GM18907 (cell line): ENCODE results near the gene ARSK.
"Not testable (repeated sequence)": the region's sequence is repeated elsewhere in the genome, so short reads cannot be mapped to it uniquely, and the experiment has no call there.

Experiments used
- ATAC-seq: cut with Tn5 transposase; IDR thresholded peaks from one replicate; pipeline ENCODE4 v1.9.1; 2021; ENCODE audit warnings: mild to moderate bottlenecking, moderate library complexity; ENCODE audit not compliant: unreplicated experiment

ARSK gene

GRCh38 chr5:95620870-95621838 lies 66.3 kb downstream of the ARSK start:
- ATAC-seq = peak; percentile 55

DNA sequence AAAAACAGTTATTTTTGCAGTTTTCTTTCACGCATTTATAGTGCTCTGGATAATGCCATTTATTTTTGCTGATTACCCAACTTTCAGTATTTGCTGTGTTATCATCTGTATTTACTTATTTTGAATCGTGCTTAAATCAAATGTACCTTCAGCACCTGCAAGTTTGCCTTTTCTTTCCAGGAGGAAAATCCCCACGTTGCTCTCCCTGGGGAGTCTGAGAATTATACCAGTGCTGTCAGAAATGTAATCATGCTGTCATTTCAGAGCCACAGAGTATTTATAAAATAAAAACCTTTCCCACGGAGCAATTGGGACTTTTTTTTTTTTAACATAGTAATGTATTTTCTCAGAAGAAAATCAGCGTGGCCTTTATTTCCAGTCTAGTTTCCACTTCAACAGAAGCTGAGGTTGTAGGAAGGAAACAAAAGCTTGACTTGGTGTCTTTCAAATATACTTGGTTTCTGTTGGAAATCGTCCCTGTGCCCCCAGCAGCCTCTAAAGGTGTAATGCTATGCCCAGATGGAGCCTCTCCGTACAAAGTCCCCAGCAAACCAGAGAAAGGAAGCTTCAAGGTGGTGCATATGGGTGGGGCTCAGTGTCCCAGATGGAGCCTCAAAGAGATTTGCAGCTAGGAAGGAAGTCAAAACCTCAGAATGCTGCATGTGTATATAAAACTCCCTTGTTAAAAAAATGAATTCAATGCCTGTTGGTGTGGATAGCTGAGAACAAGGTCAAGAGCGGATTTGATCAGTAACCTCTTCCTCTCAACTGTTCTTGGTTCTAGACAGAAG lies 67.1 kb downstream of the ARSK start:
- ATAC-seq = no peak

DNA sequence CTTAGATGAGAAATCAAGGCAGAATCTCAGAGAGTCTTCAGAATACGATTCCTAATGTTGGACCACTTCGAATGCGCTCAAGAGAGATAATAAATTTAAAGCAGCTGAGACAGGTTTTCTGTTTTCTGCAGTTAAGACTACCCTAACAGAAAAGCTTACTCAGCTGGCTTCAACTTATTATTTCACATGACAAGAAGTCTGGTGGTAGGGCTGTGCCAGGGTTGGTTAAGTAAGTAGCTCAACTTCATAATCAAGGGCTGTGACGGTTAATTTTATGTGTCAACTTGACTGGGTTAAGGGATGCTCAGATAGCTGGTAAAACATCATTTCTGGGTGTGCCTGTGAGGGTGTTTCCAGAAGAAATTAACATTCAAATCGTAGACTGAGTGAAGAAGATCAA lies 68.8 kb downstream of the ARSK start:
- no peak for ATAC-seq

DNA sequence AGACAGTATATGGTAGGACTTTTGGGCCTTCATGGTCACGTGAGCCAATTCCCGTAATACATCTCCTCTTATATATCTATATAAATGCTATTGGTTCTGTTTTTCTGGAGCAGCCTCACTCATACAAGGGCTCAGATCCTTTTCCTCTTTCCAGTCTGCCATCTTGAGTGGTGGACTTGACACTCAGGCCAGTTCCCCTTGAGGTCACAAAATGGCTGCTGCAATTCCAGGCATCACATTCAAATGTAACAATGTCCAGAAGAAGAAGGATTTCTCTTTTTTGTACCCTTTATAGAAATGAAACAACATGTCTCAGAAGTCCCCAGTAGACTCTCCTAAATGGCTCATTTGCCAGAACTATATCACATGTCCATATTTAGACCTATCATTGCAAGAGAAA lies 69.5 kb downstream of the ARSK start:
- ATAC-seq = no peak

DNA sequence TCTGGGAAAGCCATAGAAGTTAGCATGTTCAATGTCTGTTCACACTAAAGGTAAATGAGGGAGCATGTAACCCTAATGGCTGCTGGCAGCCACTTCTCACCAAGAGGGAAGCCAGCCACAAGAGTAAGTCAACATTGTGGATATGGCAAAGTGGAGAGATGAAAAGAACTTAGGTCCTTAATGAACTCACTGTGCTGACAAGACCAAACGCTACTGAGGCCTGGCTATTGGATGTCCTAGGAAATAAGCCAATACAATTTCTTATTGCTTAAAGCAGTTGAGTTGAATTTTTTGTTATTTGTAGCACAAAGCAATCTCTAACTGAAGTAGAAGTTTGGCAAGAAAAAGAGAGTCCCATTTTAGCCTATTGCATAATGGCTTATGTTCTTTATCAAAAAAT lies 71.8 kb downstream of the ARSK start:
- ATAC-seq = no peak

- ATAC-seq = no peak
These were observed 73.3 kb downstream of the ARSK start for GRCh38 chr5:95627971-95628810.

DNA sequence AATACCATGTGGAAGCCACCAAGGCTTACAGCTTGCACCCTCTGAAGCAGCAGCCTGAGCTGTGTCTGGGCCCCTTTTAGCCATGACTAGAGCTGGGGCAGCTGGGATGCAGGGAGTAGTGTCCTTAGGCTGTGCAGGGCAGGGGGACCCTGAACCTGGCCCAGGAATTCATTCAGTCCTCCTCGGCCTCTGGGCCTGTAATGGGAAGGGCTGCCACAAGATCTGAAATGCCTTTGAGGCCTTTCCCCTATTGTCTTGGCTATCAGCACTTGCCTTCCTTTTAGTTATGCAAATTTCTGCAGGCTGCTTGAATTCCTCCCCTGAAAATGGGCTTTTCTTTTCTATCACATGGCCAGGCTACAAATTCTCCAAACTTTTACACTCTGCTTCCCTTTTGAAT lies 74.0 kb downstream of the ARSK start:
- ATAC-seq = no peak

DNA sequence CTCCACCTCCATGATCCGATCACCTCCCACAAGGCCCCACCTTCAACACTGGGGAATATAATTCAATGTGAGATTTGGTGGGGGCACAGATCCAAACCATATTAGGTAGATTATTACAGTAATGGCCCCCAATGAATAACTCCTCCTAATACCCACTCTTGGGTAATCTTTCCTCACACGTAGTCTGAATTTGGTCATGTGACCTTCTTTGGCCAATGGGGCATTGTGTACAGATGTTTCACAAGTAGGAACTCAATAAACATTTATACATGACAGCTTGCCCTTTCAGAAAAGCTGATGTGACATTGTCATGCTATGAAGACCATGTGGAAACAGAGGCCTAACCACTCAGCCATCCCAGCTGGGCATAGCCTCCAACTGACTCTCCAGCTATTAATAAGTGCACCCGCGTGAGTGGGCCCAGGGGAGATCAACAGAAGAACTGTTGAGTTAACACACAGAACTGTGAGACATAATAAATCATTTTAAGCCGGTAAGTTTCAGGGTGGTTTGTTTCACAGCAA lies 75.6 kb downstream of the ARSK start:
- ATAC-seq = no peak

DNA sequence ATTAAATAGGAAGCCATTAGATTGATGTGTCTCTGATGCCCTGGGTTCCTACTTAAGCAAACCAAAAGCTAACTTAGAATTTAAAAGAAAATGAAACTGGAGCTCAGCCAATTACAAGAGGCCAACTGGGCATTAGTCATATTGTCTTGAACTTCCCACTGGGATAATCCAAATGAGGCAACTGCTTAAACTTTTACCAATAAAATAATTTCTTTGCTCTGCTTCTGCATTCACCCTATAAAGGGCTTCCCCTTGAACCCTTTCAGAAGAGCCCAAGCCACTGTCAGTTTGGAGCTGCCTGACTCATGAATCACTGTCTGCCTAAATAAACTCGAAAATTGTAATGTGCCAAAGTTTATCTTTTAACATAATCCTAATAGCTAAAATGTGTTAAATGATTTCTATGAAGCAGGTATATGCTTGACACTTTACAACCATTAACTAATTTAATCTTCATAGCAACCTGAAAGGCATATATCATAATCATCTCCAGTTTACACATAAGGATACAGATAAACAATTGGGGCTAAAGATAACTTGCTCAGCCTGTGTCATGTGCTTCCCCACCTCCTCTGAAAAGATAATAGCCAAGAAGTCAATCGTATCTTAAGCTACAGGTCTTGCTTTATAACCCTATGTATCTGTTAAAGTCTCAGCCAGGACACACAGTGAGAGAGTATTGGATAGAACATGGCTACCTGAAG lies 76.5 kb downstream of the ARSK start:
- peak; percentile 4 for ATAC-seq

GRCh38 chr5:95631991-95632675 lies 77.2 kb downstream of the ARSK start:
- peak; percentile 95 for ATAC-seq

DNA sequence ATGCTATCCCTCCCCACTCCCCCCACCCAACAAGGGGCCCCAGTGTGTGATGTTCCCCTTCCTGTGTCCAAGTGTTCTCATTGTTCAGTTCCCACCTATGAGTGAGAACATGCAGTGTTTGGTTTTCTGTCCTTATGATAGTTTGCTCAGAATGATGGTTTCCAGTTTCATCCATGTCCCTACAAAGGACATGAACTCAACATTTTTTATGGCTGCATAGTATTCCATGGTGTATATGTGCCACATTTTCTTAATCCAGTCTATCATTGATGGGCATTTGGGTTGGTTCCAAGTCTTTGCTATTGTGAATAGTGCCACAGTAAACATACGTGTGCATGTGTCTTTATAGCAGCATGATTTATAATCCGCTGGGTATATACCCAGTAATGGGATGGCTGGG lies 78.0 kb downstream of the ARSK start:
- not testable (repeated sequence) for ATAC-seq

DNA sequence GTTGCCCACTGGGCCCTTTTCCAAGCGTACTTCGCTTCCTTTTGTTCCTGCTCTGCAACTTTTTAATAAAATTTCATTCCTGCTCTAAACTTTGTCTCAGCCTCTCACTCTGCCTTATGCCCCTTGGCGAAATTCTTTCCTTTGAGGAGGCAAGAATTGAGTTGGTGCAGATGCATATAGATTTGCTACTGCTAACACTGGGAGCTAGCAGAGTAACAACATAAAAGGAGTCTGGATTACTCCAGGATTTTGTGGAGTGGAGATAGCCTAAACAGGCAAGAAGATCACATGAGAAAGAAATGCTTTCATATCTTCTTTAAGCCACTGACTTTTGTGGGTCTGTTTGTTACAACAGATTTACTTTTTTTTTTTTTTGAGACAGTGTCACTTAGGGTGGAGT lies 78.8 kb downstream of the ARSK start:
- no peak for ATAC-seq

DNA sequence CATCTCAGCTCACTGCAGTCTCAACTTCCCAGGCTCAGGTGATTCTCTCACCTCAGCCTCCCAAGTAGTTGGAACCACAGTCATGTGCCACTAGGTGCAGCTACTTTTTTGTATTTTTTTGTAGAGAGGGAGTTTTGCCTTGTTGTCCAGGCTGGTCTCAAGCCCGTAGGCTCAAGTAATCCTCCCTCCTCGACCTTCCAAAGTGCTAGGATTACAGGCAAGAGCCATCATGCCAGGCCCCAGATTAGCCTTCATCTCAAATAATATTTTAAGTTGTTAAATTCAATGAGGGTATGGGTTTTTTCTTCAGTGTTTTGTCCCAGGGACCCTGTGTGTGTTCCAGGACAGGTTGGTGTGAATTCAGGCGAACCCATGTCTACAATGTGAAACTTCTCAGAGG lies 79.2 kb downstream of the ARSK start:
- ATAC-seq = no peak

DNA sequence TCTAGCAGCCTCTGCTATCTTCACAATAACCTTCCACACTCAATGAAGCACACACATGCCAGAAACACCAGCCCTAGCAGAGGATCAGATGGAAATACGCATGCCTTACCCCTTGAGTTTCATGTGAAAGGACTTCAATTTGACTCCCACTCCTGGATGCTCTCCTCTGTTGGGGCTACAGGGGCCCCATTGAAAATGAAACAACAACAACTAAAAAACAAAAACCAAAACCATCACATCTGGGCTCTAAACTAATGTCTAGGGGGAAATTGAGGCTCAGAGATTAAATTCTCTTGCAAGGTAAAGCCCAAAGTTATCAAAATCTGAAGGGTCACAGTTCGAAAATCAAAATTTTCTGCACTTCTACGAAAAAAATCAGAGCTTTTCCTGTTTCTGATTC lies 83.7 kb downstream of the ARSK start:
- no peak for ATAC-seq

DNA sequence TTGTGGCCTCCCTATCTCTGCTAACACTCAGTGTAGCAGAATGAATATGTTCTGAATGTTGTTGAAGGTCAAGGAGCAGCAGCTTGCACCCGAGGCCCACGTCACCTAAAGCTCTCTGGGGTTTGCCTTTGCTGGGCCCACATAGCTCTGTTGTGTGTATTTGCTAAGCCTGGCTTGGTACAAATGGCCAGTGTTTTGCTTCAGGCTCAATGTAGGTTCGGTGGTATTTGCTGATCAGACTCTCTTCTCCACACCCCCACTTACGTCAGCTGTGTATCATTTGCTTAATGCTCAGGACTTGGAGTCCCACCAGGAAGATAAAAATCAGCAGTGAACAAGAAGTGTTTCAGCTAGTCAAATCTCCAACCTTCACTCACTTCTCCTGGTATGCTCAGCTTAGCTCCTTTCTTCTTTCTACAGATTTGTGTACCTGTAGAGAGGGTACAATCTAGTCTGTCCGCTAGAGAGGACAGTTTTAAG lies 86.9 kb downstream of the ARSK start:
- ATAC-seq = no peak

DNA sequence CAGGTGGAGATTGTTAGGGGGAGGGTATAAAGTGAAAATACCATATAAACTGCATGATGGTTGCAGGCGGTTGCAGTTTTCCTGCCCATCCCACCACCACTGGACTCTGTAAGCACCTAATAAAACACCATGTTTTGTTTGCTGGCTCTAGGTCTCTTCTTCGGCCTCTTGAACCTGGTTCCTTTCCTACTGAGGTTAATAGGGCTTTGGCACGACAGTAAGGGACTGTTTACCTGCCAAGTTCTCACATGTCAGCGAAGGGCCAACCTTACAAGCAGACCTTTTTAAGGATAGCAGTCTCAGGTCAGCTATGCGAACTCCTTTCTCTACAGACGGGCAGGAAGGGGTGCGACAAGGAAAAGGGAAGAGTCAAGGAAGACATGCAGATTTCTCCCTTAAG lies 88.3 kb downstream of the ARSK start:
- ATAC-seq = no peak

GRCh38 chr5:95644351-95645042 lies 89.6 kb downstream of the ARSK start:
- peak; percentile 42 for ATAC-seq

GRCh38 chr5:95646226-95646568 lies 91.3 kb downstream of the ARSK start:
- not testable (repeated sequence) for ATAC-seq
